K562 (cell line): ENCODE measurements around the gene IFIT2. TPM values are rescaled to one million over a fixed set of nuclear protein-coding genes. Genes with fewer than 3 reads are reported as not detected.

Experiments used
- ATAC-seq: fragments of 200-7000 bp; cut with Tn5 transposase; 3 replicates; pipeline ENCODE4 v1.9.1; 2020; ENCODE audit warnings: moderate library complexity
- BruUV-seq: library from RNA; stranded (reverse); fragments of 400-500 nt; replicated peaks from 2 replicates; lab custom pipeline; 2021; lab: Mats Ljungman, UMichigan
- CTCF ChIA-PET: fragments of 300-600 bp; formaldehyde crosslinking; extraction: SDS; loops from one replicate; lab custom pipeline; 2021; ENCODE audit warnings: low intra/inter-chr PET ratio; lab: Yijun Ruan, JAX
- POLR2A ChIA-PET: fragments of 300-600, 350-650 bp; sonication (Branson Sonifier 250); formaldehyde crosslinking; extraction: SDS; loops from one replicate; lab custom pipeline; 2021; ENCODE audit warnings: antibody characterized with exemption, inconsistent platforms; lab: Yijun Ruan, JAX
- DNase-seq, 4 experiments: peaks; one replicate each; pipeline versions ENCODE4 v3.0.0 to v3.0.0-alpha.2; 2011 to 2018; ENCODE audit warnings: low spot score in 3 of 4, mixed read lengths in 3 of 4; ENCODE audit errors: extremely low read depth in 1 of 4
- FAIRE-seq: peaks from 2 replicates; lab custom pipeline; 2011; peaks lifted over from hg19 to GRCh38; lab: Jason Lieb, UNC
- H2AFZ ChIP-seq: 2 replicates; pipeline ENCODE4 v1.6.0; 2011; ENCODE audit warnings: low read depth, low read length, control low read depth, inconsistent platforms
- H3K27ac ChIP-seq: fragments of 200-600 bp; 3 replicates; pipeline ENCODE4 v1.8.0; 2011; ENCODE audit warnings: low read depth, mild to moderate bottlenecking, control low read depth, inconsistent platforms, low read length, moderate library complexity, mixed read lengths; ENCODE audit errors: extremely low read depth
- H3K27me3 ChIP-seq, 2 experiments: fragments of 300-600 bp in 1 of 2; 2 replicates in 1 of 2; 3 replicates in 1 of 2; pipeline versions ENCODE4 v1.6.0 to v1.8.0; 2011; ENCODE audit warnings: inconsistent platforms in 2 of 2, low read length in 2 of 2, mild to moderate bottlenecking in 1 of 2, mixed read lengths in 1 of 2, moderate library complexity in 1 of 2; ENCODE audit not compliant: control insufficient read depth in 2 of 2, insufficient read depth in 2 of 2
- H3K36me3 ChIP-seq: fragments of 300-600 bp; 3 replicates; pipeline ENCODE4 v1.8.0; 2011; ENCODE audit warnings: mild to moderate bottlenecking, low read length, inconsistent platforms; ENCODE audit not compliant: control insufficient read depth, insufficient read depth
- H3K4me1 ChIP-seq, 2 experiments: fragments of 200-600 bp in 1 of 2; replicated peaks in 1 of 2; 2 replicates in 1 of 2; 3 replicates in 1 of 2; pipeline versions ENCODE4 v1.5.1 to v1.8.0; 2011; ENCODE audit warnings: inconsistent platforms in 2 of 2, low read length in 2 of 2, mild to moderate bottlenecking in 1 of 2, mixed read lengths in 1 of 2, moderate library complexity in 1 of 2; ENCODE audit not compliant: control insufficient read depth in 2 of 2, insufficient read depth in 2 of 2
- H3K4me2 ChIP-seq: 2 replicates; pipeline ENCODE4 v1.6.1; 2011; ENCODE audit warnings: low read length, control low read depth, inconsistent platforms, mixed read lengths; ENCODE audit not compliant: insufficient read depth
- H3K4me3 ChIP-seq: fragments of 200-600 bp; sonication (generic), shearing (Covaris generic); 2 replicates; pipeline ENCODE4 v1.5.1; 2016; ENCODE audit warnings: control low read depth, inconsistent platforms
- H3K79me2 ChIP-seq: fragments of 200-600 bp; 3 replicates; pipeline ENCODE4 v1.8.0; 2011; ENCODE audit warnings: low read length, inconsistent platforms; ENCODE audit not compliant: control insufficient read depth, insufficient read depth
- H3K9ac ChIP-seq, 2 experiments: 2 replicates each; pipeline versions ENCODE4 v1.6.0 to v1.6.1; 2011; ENCODE audit warnings: low read depth in 2 of 2, low read length in 2 of 2, control low read depth in 1 of 2, inconsistent platforms in 1 of 2, mild to moderate bottlenecking in 1 of 2, mixed read lengths in 1 of 2; ENCODE audit not compliant: insufficient read depth in 1 of 2
- H3K9me1 ChIP-seq: one replicate; pipeline ENCODE4 v1.6.0; 2011; ENCODE audit warnings: inconsistent platforms, mild to moderate bottlenecking, low read length, moderate library complexity; ENCODE audit not compliant: control insufficient read depth, insufficient read depth
- H3K9me3 ChIP-seq: replicated peaks from 2 replicates; pipeline ENCODE4 v1.5.1; 2011; ENCODE audit warnings: low read depth, low read length, inconsistent platforms; ENCODE audit not compliant: control insufficient read depth, insufficient read depth
- H4K20me1 ChIP-seq: replicated peaks from 2 replicates; pipeline ENCODE4 v1.6.1; 2011; ENCODE audit warnings: low read length, inconsistent platforms, mixed read lengths; ENCODE audit not compliant: control insufficient read depth, insufficient read depth
- BACH1 ChIP-seq: fragments of 200-800 bp; sonication (Bioruptor generic); IDR thresholded peaks from 2 replicates; pipeline ENCODE4 v1.6.1; 2016; ENCODE audit warnings: missing genetic modification characterization, missing compliant biosample characterization
- BHLHE40 ChIP-seq: IDR thresholded peaks from 2 replicates; pipeline ENCODE4 v1.6.1; 2011; ENCODE audit warnings: low read length, improper control_type of control experiment
- BRF2 ChIP-seq: IDR thresholded peaks from 3 replicates; pipeline ENCODE4 v1.6.1; 2011; ENCODE audit warnings: borderline replicate concordance, mild to moderate bottlenecking; ENCODE audit not compliant: insufficient read length, insufficient read depth
- C11orf30 ChIP-seq: fragments of 450-650 bp; IDR thresholded peaks from 2 replicates; pipeline ENCODE4 v1.6.1; 2016; ENCODE audit warnings: low read depth, mild to moderate bottlenecking
- ILF3 ChIP-seq: fragments of 450-650 bp; IDR thresholded peaks from 2 replicates; pipeline ENCODE4 v1.6.1; 2018; ENCODE audit warnings: antibody characterized with exemption, mild to moderate bottlenecking, moderate library complexity, borderline replicate concordance
- KAT7 ChIP-seq: sonication (generic); formaldehyde crosslinking; IDR thresholded peaks from 2 replicates; pipeline ENCODE4 v1.8.0; 2022; ENCODE audit warnings: missing genetic modification reagents, mild to moderate bottlenecking, borderline replicate concordance
- MITF ChIP-seq: IDR thresholded peaks from 2 replicates; pipeline ENCODE4 v1.6.1; 2014; ENCODE audit warnings: antibody characterized with exemption
- SOX6 ChIP-seq: fragments of 450-650 bp; IDR thresholded peaks from 2 replicates; pipeline ENCODE4 v1.6.1; 2014; ENCODE audit warnings: mild to moderate bottlenecking
- TAF9B ChIP-seq: fragments of 450-650 bp; IDR thresholded peaks from 2 replicates; pipeline ENCODE4 v1.6.1; 2018; ENCODE audit warnings: mild to moderate bottlenecking; ENCODE audit not compliant: partially characterized antibody
- TAL1 ChIP-seq: fragments of 450-650 bp; IDR thresholded peaks from 2 replicates; pipeline ENCODE4 v1.6.1; 2016; ENCODE audit warnings: mild to moderate bottlenecking
- TOE1 ChIP-seq, 2 experiments: fragments of 450-650 bp in 1 of 2; sonication (generic) in 1 of 2; formaldehyde crosslinking in 1 of 2; IDR thresholded peaks; 2 replicates each; pipeline versions ENCODE4 v1.7.1 to v1.8.0; 2016 to 2022; ENCODE audit warnings: borderline replicate concordance in 2 of 2, mild to moderate bottlenecking in 2 of 2, antibody characterized with exemption in 1 of 2, inconsistent platforms in 1 of 2, low read depth in 1 of 2, missing genetic modification reagents in 1 of 2, moderate library complexity in 1 of 2
- TRIM25 ChIP-seq: fragments of 450-650 bp; IDR thresholded peaks from 2 replicates; pipeline ENCODE4 v1.7.0; 2016; ENCODE audit warnings: borderline replicate concordance
- U2AF2 ChIP-seq: fragments of 200-400 bp; formaldehyde crosslinking; optimal IDR thresholded peaks from 2 replicates; pipeline ENCODE3; 2017; ENCODE audit warnings: low read depth, mild to moderate bottlenecking, low read length
- ZFPM2 ChIP-seq: fragments of 250-450 bp; sonication (Bioruptor Pico); IDR thresholded peaks from 2 replicates; pipeline ENCODE4 v1.5.1; 2022; ENCODE audit warnings: mild to moderate bottlenecking
- WGBS: fragments of 100-300 bp; shearing (Covaris generic); methylation state at CpG from one replicate; pipeline ENCODE4 v1.1.6; 2016; ENCODE audit warnings: low coverage, mixed read lengths; ENCODE audit not compliant: insufficient coverage; ENCODE audit errors: missing lambda C conversion rate; 5-methylcytosine and 5-hydroxymethylcytosine counted together
- in situ Hi-C: fragments of 300-500 bp; cut with MboI; formaldehyde crosslinking; loops from 4 replicates; pipeline ENCODE4 v1.15.0; 2018; ENCODE audit warnings: inconsistent platforms, mixed read lengths
- intact Hi-C: fragments of 100-400 bp; cut with micrococcal nuclease; formaldehyde crosslinking; loops from 2 replicates; pipeline ENCODE4 v1.14.2; 2022
- polyA plus RNA-seq, 8 experiments: library from polyadenylated mRNA; depleted of rRNA in 4 of 8; stranded (reverse) in 5 of 8; unstranded in 3 of 8; fragments of >200 nt; fragmentation: Nextera tagmentation in 2 of 8; fragmentation: Illumina TruSeq in 1 of 8; extraction: Ambion mirVana in 2 of 8; extraction: Trizol in 1 of 8; gene quantifications; 2 replicates each; pipeline versions ENCODE4 v1.2.1 to v1.2.3, GENCODE V29; 2011 to 2014; ENCODE audit warnings: inconsistent platforms in 1 of 8, missing spikeins in 1 of 8
- total RNA-seq, 7 experiments: library from RNA; depleted of rRNA in 6 of 7; stranded (reverse); fragments of >200 nt in 6 of 7; fragmentation: Illumina TruSeq in 2 of 7; extraction: Trizol in 2 of 7; gene quantifications; 2 replicates each; pipeline versions ENCODE4 v1.2.1 to v1.2.3, GENCODE V29; 2011 to 2021; ENCODE audit warnings: low replicate concordance in 1 of 7
- TF ChIP-seq, protein P1 (sequence below): sonication (generic); formaldehyde crosslinking; IDR thresholded peaks from 2 replicates; pipeline ENCODE4 v1.8.0; 2022; ENCODE audit warnings: mild to moderate bottlenecking, missing genetic modification reagents
- TF ChIP-seq, protein P2 (sequence below): fragments of 450-650 bp; formaldehyde crosslinking; IDR thresholded peaks from 2 replicates; pipeline ENCODE4 v1.4.0; 2022; ENCODE audit warnings: missing genetic modification characterization

The IFIT2 gene
- total and polyA plus RNA-seq, 9 of the 15 experiments (the other 6 are each of a cell fraction or from before 2014, with no cell fraction given): 0.03 to 0.25 (median 0.10) TPM; not detected in 1

DNA sequence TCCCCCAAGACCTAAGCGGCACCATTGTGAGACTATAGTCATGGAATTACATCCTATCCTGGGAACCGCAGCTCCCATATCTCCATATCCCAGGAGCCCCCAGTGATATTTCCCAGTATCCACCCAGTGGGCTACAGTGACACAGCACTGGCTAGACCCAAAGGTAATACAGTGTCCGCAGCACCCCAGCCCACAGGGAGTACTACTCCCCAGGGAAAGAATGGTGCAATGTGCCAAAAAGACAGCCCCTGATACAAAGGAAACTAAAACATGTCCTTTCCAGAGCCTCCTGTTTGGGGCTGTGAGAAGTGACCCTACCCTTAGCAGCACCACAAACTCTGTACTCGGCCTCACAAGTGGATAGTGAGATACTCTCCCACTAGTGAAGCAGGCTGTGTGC is 4.5 kb upstream of the IFIT2 start:
- no peaks in the 10 kb centered on the region for H3K79me2 ChIP-seq
- no peaks in the 10 kb centered on the region for H3K36me3 ChIP-seq
- in situ Hi-C loops: no loop called here
- BruUV-seq: no TSS peak
- no peaks in the 10 kb centered on the region; the same call in none of the 2 replicates for H3K9me3 ChIP-seq
- no peak overlapping the region for H3K9ac ChIP-seq
- ChIA-PET CTCF (no interaction called here), POLR2A (interaction anchor here (0.5 kb wide), 1 partner anchor 522 kb away, joined by 3 read pairs; no protein-coding TSS in a partner anchor)
- H3K27ac ChIP-seq: no peak overlapping the region
- H3K27me3 ChIP-seq: no peaks in the 10 kb centered on the region
- FAIRE-seq (no peak), ATAC-seq (no peak), DNase-seq (no peak)
- intact Hi-C loops: loop anchor here (10.0 kb wide), 1 partner anchor 267 kb away; no protein-coding TSS in a partner anchor
- H3K4me2 ChIP-seq: no peak overlapping the region
- H4K20me1 ChIP-seq: no peaks in the 10 kb centered on the region
- H3K4me3 ChIP-seq: no peak overlapping the region
- no peaks in the 10 kb centered on the region for H3K9me1 ChIP-seq
- 15% methylated on average over 4 of the region's 4 CpGs for WGBS
- no peaks in the 10 kb centered on the region for H3K4me1 ChIP-seq
- H2AFZ ChIP-seq: no peak overlapping the region
- no peak for TF ChIP-seq TOE1 (IDR thresholded peaks at IDR 0.05; ENCODE audit: borderline replicate concordance)
- TF ChIP-seq TOE1 (CRISPR knock-in tag; IDR thresholded peaks at IDR 0.05; ENCODE audit: borderline replicate concordance, low read depth): no peak
- TF ChIP-seq C11orf30: no peak
- no peak for TF ChIP-seq TAL1
- no peak for TF ChIP-seq U2AF2
- TF ChIP-seq, protein P1, sequence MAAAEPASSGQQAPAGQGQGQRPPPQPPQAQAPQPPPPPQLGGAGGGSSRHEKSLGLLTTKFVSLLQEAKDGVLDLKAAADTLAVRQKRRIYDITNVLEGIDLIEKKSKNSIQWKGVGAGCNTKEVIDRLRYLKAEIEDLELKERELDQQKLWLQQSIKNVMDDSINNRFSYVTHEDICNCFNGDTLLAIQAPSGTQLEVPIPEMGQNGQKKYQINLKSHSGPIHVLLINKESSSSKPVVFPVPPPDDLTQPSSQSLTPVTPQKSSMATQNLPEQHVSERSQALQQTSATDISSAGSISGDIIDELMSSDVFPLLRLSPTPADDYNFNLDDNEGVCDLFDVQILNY: no peak
- TF ChIP-seq KAT7 (CRISPR knock-in tag): no peak
- TF ChIP-seq BRF2: no peak
- no peak for TF ChIP-seq SOX6
- no peak for TF ChIP-seq BACH1 (tag)
- TF ChIP-seq, protein P2, sequence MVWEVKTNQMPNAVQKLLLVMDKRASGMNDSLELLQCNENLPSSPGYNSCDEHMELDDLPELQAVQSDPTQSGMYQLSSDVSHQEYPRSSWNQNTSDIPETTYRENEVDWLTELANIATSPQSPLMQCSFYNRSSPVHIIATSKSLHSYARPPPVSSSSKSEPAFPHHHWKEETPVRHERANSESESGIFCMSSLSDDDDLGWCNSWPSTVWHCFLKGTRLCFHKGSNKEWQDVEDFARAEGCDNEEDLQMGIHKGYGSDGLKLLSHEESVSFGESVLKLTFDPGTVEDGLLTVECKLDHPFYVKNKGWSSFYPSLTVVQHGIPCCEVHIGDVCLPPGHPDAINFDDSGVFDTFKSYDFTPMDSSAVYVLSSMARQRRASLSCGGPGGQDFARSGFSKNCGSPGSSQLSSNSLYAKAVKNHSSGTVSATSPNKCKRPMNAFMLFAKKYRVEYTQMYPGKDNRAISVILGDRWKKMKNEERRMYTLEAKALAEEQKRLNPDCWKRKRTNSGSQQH: no peak
- no peak for TF ChIP-seq BHLHE40
- no peak for TF ChIP-seq ILF3
- no peak for TF ChIP-seq MITF
- TF ChIP-seq ZFPM2: no peak
- no peak for TF ChIP-seq TAF9B
- no peak for TF ChIP-seq TRIM25
